PC-3 (cell line): ENCODE measurements around the gene CSRP1.

ENCODE experiments used
- CTCF ChIP-seq: fragments of 300-600 bp; sonication (generic); conservative IDR thresholded peaks from 2 replicates; pipeline ENCODE4 v1.5.1; 2017; ENCODE audit warnings: antibody characterized with exemption, low read depth, mild to moderate bottlenecking, low read length
- EZH2 ChIP-seq: fragments of 300-600 bp; sonication (generic); IDR thresholded peaks from one replicate; pipeline ENCODE4 v1.6.1; 2017; ENCODE audit warnings: antibody characterized with exemption, mild to moderate bottlenecking, low read length; ENCODE audit not compliant: unreplicated experiment
- EZH2phosphoT487 ChIP-seq: fragments of 300-600 bp; sonication (generic); IDR thresholded peaks from 2 replicates; pipeline ENCODE4 v1.6.1; 2018; ENCODE audit warnings: mild to moderate bottlenecking, antibody characterized with exemption, low read length, borderline replicate concordance

GRCh38 chr1:201487742-201488141 lies 19.2 kb downstream of the CSRP1 start:
- TF ChIP-seq CTCF (no peak), EZH2 (no peak), EZH2phosphoT487 (no peak)
